GM19455 (cell line): Measurements from ENCODE around the gene RSPH1.

ENCODE experiments used
- ATAC-seq: cut with Tn5 transposase; IDR thresholded peaks from one replicate; pipeline ENCODE4 v1.9.1; 2021; ENCODE audit not compliant: unreplicated experiment

Gene RSPH1

GRCh38 chr21:42431196-42431595 is 64.8 kb downstream of the RSPH1 start:
- no peak for ATAC-seq

DNA sequence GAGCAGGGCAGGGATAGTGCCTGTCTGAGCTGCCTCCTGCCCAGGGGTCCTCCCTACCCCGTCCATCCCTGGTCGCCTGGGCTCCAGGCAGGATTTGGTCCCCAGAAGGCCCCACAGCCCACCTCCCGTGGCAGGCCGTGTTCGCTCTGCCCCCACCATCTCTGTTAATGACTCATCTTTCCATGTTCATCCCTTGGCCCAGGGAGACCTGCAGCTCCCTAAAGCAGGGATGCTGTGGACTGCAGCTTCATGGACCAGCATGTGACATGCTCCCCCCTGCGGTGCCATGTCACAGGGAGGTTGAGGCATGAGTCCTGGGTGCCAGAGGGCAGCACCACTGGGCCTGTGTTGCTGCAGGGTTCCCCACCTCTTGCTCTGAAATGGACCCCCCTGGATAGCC is 65.5 kb downstream of the RSPH1 start:
- no peak for ATAC-seq

DNA sequence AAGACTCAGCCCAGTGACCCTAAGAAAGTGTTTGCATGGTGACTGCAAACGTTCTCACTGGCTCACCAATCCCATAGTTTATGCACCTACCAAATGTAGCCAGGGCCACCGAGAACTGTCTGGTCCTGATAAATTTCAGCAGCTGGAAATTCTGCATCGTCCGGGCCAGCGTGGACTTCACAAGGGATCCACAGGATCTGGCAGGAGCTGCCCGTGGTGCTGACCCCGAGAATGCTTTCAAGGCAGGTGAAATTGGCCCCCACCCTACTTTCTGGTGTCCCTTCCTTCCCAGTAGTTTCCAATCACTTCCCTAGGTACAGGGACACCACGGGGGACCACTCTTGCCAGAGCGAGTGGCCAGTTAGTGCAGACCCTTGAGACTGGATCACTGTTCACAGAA is 66.2 kb downstream of the RSPH1 start:
- ATAC-seq: no peak

DNA sequence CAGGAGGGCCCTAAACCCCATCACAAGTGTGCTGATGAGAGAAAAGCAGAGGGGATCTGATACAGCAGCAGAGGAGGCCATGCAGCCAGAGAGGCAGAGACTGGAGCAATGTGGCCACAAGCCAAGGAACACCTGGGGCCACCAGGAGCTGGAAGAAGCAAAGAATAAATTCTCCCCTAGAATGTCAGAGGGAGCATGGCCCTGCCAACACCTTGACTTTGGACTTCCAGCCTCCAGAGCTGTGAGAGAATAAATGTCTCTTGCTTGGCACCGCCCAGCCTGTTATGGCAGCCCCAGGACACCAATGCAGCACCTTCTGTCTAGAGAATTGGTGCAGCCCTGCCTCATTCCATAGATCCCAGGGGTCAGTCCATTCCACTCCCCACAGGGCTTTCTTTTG is 67.0 kb downstream of the RSPH1 start:
- ATAC-seq: no peak

- no peak for ATAC-seq
Observed at GRCh38 chr21:42427809-42428419, 68.1 kb downstream of the RSPH1 start.

DNA sequence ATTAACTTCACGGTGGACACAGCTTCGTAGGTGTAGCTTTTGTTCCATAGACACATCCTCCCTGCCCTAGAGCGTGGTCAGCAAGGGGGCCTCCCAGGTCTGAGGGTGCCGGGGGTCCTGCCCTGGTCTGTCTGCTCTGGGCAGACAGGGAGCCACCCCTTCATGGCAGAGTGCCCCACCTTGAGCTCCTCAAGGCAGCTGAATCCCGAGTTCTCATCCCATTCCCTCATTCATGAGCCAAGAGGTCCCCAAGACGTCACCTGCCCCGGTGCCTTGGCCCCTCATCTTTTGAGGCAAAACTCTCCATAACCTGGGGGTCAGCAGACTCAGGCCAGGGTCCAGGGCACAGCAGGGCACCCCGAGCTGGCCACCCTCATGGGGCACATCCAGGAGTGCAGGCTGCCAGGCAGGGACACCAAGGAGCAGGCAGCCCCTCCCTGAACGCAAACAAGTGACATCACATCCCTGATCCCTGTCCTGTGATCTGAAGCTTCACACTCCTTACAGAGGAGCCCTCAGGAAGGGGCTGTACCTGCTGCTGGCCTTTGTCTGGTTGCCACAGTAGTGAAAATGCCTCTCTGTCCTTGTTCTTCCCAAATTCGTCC is 69.0 kb downstream of the RSPH1 start:
- no peak for ATAC-seq

DNA sequence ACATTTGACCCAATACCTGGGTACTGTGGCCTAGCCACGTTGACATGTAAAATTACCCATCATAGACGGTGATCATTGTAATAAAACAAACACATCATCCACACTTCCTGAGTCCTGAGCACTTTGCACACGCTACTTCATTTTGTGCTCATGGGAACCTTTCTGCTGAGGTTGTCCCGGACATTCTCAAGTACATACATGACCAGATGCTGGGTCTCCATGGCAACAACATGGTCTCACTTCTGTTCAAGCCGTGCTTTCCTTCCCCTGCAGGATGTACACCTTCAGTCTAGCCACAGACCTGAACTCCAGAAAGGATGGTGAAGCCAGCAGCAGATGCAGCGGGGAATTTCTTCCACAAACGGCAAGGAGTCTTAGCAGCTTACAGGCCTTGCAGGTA is 69.6 kb downstream of the RSPH1 start:
- no peak for ATAC-seq

- no peak for ATAC-seq
Observed at GRCh38 chr21:42425591-42425990, 70.4 kb downstream of the RSPH1 start.

- no peak for ATAC-seq
Observed at GRCh38 chr21:42424914-42425541, 71.0 kb downstream of the RSPH1 start.

GRCh38 chr21:42423685-42424084 is 72.3 kb downstream of the RSPH1 start:
- ATAC-seq: no peak

DNA sequence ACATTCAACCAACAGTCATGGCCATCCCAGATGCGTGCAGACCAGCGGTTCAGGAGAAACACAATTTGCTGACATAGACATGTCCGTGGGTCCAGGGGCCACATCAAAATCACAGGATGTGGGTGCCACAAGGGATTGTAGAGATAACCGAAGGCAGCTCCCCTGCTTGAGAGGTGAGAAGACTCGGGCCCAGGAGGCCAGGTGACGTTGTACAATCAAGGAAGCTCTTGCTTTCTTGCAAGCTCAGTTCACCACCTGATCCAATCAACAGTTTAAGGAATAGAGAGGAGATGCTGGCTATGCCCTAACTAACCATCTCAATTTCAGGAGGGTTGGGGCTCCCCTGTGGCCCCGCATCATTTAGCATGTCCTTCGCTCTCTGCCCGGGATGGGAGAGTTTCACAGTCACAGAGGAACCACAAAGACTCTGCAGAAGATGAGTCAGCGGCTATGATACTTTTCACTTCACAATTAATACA is 72.8 kb downstream of the RSPH1 start:
- no peak for ATAC-seq
